Heart right ventricle (tissue), 16 donors: Measurements from ENCODE around the gene INO80D. TPM values are rescaled to one million over a fixed set of nuclear protein-coding genes. Genes with fewer than 3 reads are reported as not detected.

Experiments used
- ATAC-seq, 8 donors: fragments of 200-7000 bp; cut with Tn5 transposase; one replicate each; pipeline ENCODE4 v1.9.1; 2020; ENCODE audit warnings: mild to moderate bottlenecking in 8 of 8, moderate library complexity in 8 of 8, moderate number of reproducible peaks in 1 of 8
- DNase-seq, 2 donors: peaks; one replicate each; pipeline ENCODE4 v3.0.0-alpha.2; 2020
- H3K27ac ChIP-seq, 10 donors: fragments of 200-600 bp; sonication (generic) in 2 of 10; one replicate each; pipeline versions ENCODE4 v1.5.0 to v1.8.0; 2020 to 2022; ENCODE audit warnings: mild to moderate bottlenecking in 3 of 10
- H3K27me3 ChIP-seq, 7 donors: fragments of 200-600 bp; one replicate each; pipeline ENCODE4 v1.8.0; 2021 to 2022; ENCODE audit warnings: mild to moderate bottlenecking in 2 of 7
- H3K36me3 ChIP-seq, 9 donors: fragments of 200-600 bp; sonication (generic) in 1 of 9; one replicate each; pipeline versions ENCODE4 v1.5.0 to v1.8.0; 2020 to 2022; ENCODE audit warnings: mild to moderate bottlenecking in 2 of 9
- H3K4me1 ChIP-seq, 9 donors: fragments of 200-600 bp; sonication (generic) in 1 of 9; one replicate each; pipeline versions ENCODE4 v1.5.0 to v1.8.0; 2020 to 2022; ENCODE audit warnings: mild to moderate bottlenecking in 4 of 9
- H3K4me3 ChIP-seq, 10 donors: fragments of 200-600 bp; sonication (generic) in 2 of 10; one replicate each; pipeline versions ENCODE4 v1.5.0 to v1.8.0; 2020 to 2022; ENCODE audit warnings: mild to moderate bottlenecking in 7 of 10, moderate library complexity in 2 of 10
- H3K9me3 ChIP-seq, 11 donors: fragments of 200-600 bp in 10 of 11; sonication (generic) in 2 of 11; one replicate each; pipeline versions ENCODE4 v1.5.0 to v1.8.0; 2013 to 2022; ENCODE audit warnings: mild to moderate bottlenecking in 2 of 11, control low read depth in 1 of 11, moderate library complexity in 1 of 11
- CTCF ChIP-seq, 9 donors: fragments of 200-600 bp; sonication (generic) in 2 of 9; IDR thresholded peaks; one replicate each; pipeline versions ENCODE4 v1.5.0 to v1.8.0; 2021 to 2022; ENCODE audit warnings: antibody characterized with exemption in 9 of 9, mild to moderate bottlenecking in 5 of 9, moderate library complexity in 1 of 9
- WGBS, 2 donors: extraction: QIAGEN DNeasy Blood & Tissue Kit; methylation state at CpG; one replicate each; pipeline ENCODE4 v1.1.7; 2013; ENCODE audit warnings: inconsistent platforms in 1 of 2; 5-methylcytosine and 5-hydroxymethylcytosine counted together
- intact Hi-C, 10 donors: fragments of 100-400 bp; cut with DNase I; formaldehyde crosslinking; loops; one replicate each; pipeline versions ENCODE4 v1.11.1 to v1.14.2; 2022
- polyA plus RNA-seq, 2 donors: library from polyadenylated mRNA; stranded (reverse); fragments of 200-250 nt; gene quantifications; one replicate each; pipeline ENCODE4 v1.2.3, GENCODE V29; 2013
- total RNA-seq, 10 donors: library from RNA; stranded (reverse); fragmentation: NEBNext Ultra II Directional in 3 of 10; extraction: Animal tissue kit (Norgen Biotek cat#: 25700) in 3 of 10; gene quantifications; one replicate each; pipeline versions ENCODE4 v1.2.1 to v1.2.4, GENCODE V29; 2021 to 2023
- donor health status: Arrhythmogenic right ventricular cardiomyopathy.
- donor health status: ischemic (EF 13 %, LVEDD 7.1; RV severe dilation, severe dysfunction).
- donor health status: healthy with polysubstance abuse.
- donor health status: DM: no; HTN: yes; CAD: no.
- donor health status: DM: no; HTN: no; CAD: no.
- donor health status: ischemic (EF 25% LVEDD 6.9; RV normal size, moderate dysfunction).
- donor health status: ischemic (EF 25% LVEDD 5.7; RV mildly dilated, moderate dysfunction).
- donor health status: healthy.
- donor health status: DM: yes; HTN: yes; CAD: no.
- donor health status: Ischemic cardiomyopathy.
- donor health status: ischemic (EF 35%, LVEDD 5.7; RV mildly dilated, moderate dysfunction).
- donor health status: nonischemic (EF 11% LVEDD 7.7; RV severe dilation, severe dysfunction).
- donor health status: DM: yes; HTN: yes; CAD: no.
- donor health status: PGD.
- donor health status: ischemic (EF 29% LVEDD 5.4; RV normal size, mild dysfunction).
- donor health status: nonischemic (EF 23%, LVEDD 6.1; RV moderate dilation, normal function).

INO80D gene
- total and polyA plus RNA-seq, 12 donors: 1.1 to 26.3 (median 15.9) TPM

GRCh38 chr2:205969584-205969983 lies 116.4 kb downstream of the INO80D start:
- 93 to 95% methylated on average over 4 of the region's 4 CpGs for WGBS, 2 donors

GRCh38 chr2:205967391-205968075 lies 118.4 kb downstream of the INO80D start:
- Histone ChIP-seq H3K4me1 (no peaks in the 10 kb centered on the region), H3K27ac (no peak overlapping the region), H3K36me3 (no peaks in the 10 kb centered on the region), H3K4me3 (no peak overlapping the region), H3K27me3 (no peaks in the 10 kb centered on the region), H3K9me3 (no peaks in the 10 kb centered on the region)
- TF ChIP-seq CTCF (IDR thresholded peaks at IDR 0.05): no peak
- intact Hi-C loops: no loop called here
- DNase-seq (no peak), ATAC-seq (no peak)
- 75 to 84% methylated on average over 7 of the region's 7 CpGs for WGBS, 2 donors

More at GRCh38 chr2:205969584-205969983, 116.4 kb downstream of the INO80D start:
- Histone ChIP-seq H3K27me3 (no peaks in the 10 kb centered on the region), H3K36me3 (no peaks in the 10 kb centered on the region), H3K9me3 (no peaks in the 10 kb centered on the region), H3K27ac (no peak overlapping the region), H3K4me3 (no peak overlapping the region), H3K4me1 (no peaks in the 10 kb centered on the region)
- intact Hi-C loops: no loop called here
- no peak for ATAC-seq
- no peak for TF ChIP-seq CTCF (IDR thresholded peaks at IDR 0.05)
- no peak for DNase-seq

GRCh38 chr2:205965707-205966106 lies 120.3 kb downstream of the INO80D start:
- no peak for DNase-seq
- WGBS, 2 donors: 95% methylated on average over 15 of the region's 15 CpGs
- intact Hi-C loops: no loop called here
- no peaks in the 10 kb centered on the region for H3K4me1 ChIP-seq
- no peak for TF ChIP-seq CTCF (IDR thresholded peaks at IDR 0.05)
- H3K36me3 ChIP-seq: no peaks in the 10 kb centered on the region
- H3K9me3 ChIP-seq: no peaks in the 10 kb centered on the region
- no peaks in the 10 kb centered on the region for H3K27me3 ChIP-seq
- H3K27ac ChIP-seq: no peak overlapping the region
- no peak overlapping the region for H3K4me3 ChIP-seq
- ATAC-seq: no peak

GRCh38 chr2:205964111-205964761 lies 121.7 kb downstream of the INO80D start:
- 59 to 66% methylated on average over 8 of the region's 8 CpGs for WGBS, 2 donors
- DNase-seq: no peak
- Histone ChIP-seq H3K9me3 (no peaks in the 10 kb centered on the region), H3K27me3 (no peaks in the 10 kb centered on the region), H3K36me3 (no peaks in the 10 kb centered on the region), H3K4me3 (no peak overlapping the region), H3K4me1 (no peaks in the 10 kb centered on the region), H3K27ac (no peak overlapping the region)
- intact Hi-C loops: no loop called here
- TF ChIP-seq CTCF (IDR thresholded peaks at IDR 0.05): no peak
- no peak for ATAC-seq
